HepG2 (cell line): Measurements from ENCODE around the gene ZNF367. TPM values are rescaled to one million over a fixed set of nuclear protein-coding genes. Genes with fewer than 3 reads are reported as not detected.

ENCODE experiments used
- ARID4A ChIP-seq: sonication (generic); formaldehyde crosslinking; IDR thresholded peaks from 2 replicates; pipeline ENCODE4 v1.5.0; 2020; ENCODE audit warnings: mild to moderate bottlenecking, missing genetic modification reagents, borderline replicate concordance
- FOXK1 ChIP-seq: sonication (generic); formaldehyde crosslinking; IDR thresholded peaks from 2 replicates; pipeline ENCODE4 v1.4.0; 2020; ENCODE audit warnings: low read depth, missing genetic modification reagents, borderline replicate concordance
- GABPA ChIP-seq, 2 experiments: IDR thresholded peaks; 2 replicates each; pipeline ENCODE4 v1.6.1; 2011 to 2016; ENCODE audit warnings: low read depth in 2 of 2, low read length in 1 of 2, missing biosample characterization in 1 of 2, missing genetic modification characterization in 1 of 2
- HDAC1 ChIP-seq: sonication (generic); formaldehyde crosslinking; IDR thresholded peaks from 2 replicates; pipeline ENCODE4 v1.5.1; 2020; ENCODE audit warnings: mild to moderate bottlenecking, missing genetic modification reagents
- MEF2D ChIP-seq: sonication (generic); formaldehyde crosslinking; IDR thresholded peaks from 2 replicates; pipeline ENCODE4 v1.5.1; 2020; ENCODE audit warnings: mild to moderate bottlenecking, missing genetic modification reagents
- NR2F1 ChIP-seq, 2 experiments: fragments of 450-650 bp in 1 of 2; formaldehyde crosslinking in 1 of 2; IDR thresholded peaks; 2 replicates each; pipeline versions ENCODE4 v1.5.0 to v1.6.1; 2016 to 2020; ENCODE audit warnings: mild to moderate bottlenecking in 1 of 2, missing compliant biosample characterization in 1 of 2, missing genetic modification reagents in 1 of 2, moderate library complexity in 1 of 2
- REPIN1 ChIP-seq: sonication (generic); formaldehyde crosslinking; IDR thresholded peaks from 2 replicates; pipeline ENCODE4 v1.8.0; 2022; ENCODE audit warnings: missing genetic modification reagents, low read depth, mild to moderate bottlenecking, borderline replicate concordance
- ZBTB7B ChIP-seq: sonication (generic); formaldehyde crosslinking; IDR thresholded peaks from 2 replicates; pipeline ENCODE4 v1.4.0; 2020; ENCODE audit warnings: missing genetic modification reagents
- ZNF264 ChIP-seq: sonication (generic); formaldehyde crosslinking; IDR thresholded peaks from 2 replicates; pipeline ENCODE4 v1.4.0; 2020; ENCODE audit warnings: missing genetic modification reagents
- ZNF781 ChIP-seq: sonication (generic); formaldehyde crosslinking; IDR thresholded peaks from 2 replicates; pipeline ENCODE4 v1.5.1; 2020; ENCODE audit warnings: borderline replicate concordance, mild to moderate bottlenecking, missing genetic modification reagents; ENCODE audit errors: not compliant biosample characterization
- ZNF800 ChIP-seq: sonication (generic); formaldehyde crosslinking; IDR thresholded peaks from 2 replicates; pipeline ENCODE4 v1.4.0; 2020; ENCODE audit warnings: missing genetic modification reagents
- polyA plus RNA-seq, 8 experiments: library from polyadenylated mRNA; depleted of rRNA in 3 of 8; stranded (reverse) in 7 of 8; unstranded in 1 of 8; fragments of >200 nt; fragmentation: Illumina TruSeq in 4 of 8; extraction: Trizol in 4 of 8; gene quantifications; 2 replicates each; pipeline versions ENCODE4 v1.2.1 to v1.2.3, GENCODE V29; 2011 to 2016; ENCODE audit warnings: low read depth in 4 of 8, missing spikeins in 1 of 8, mixed read lengths in 1 of 8; ENCODE audit not compliant: insufficient read depth in 1 of 8
- total RNA-seq, 5 experiments: library from RNA; depleted of rRNA; stranded (reverse); fragments of >200 nt; fragmentation: Illumina TruSeq; extraction: Trizol; gene quantifications; 2 replicates each; pipeline ENCODE4 v1.2.3, GENCODE V29; 2016; ENCODE audit warnings: low read depth in 1 of 5
- TF ChIP-seq, protein P1 (sequence below): sonication (generic); formaldehyde crosslinking; IDR thresholded peaks from 2 replicates; pipeline ENCODE4 v1.8.0; 2022; ENCODE audit warnings: missing genetic modification reagents, mild to moderate bottlenecking, moderate library complexity, borderline replicate concordance
- TF ChIP-seq, protein P2 (sequence below): sonication (generic); formaldehyde crosslinking; IDR thresholded peaks from 2 replicates; pipeline ENCODE4 v1.8.0; 2022; ENCODE audit warnings: mild to moderate bottlenecking, missing genetic modification reagents

Gene ZNF367
- total and polyA plus RNA-seq, 2 of the 13 experiments (the other 11 are each of a cell fraction or from before 2014, with no cell fraction given) = 2.9 to 7.7 TPM

GRCh38 chr9:96420468-96421219 is 2.5 kb upstream of the ZNF367 start (continued):
- TF ChIP-seq ZNF800 (no peak), GABPA (IDR thresholded peaks at IDR 0.05; ENCODE audit: low read depth, low read length) (no peak), GABPA (CRISPR knock-in tag; IDR thresholded peaks at IDR 0.05; ENCODE audit: low read depth) (peak; percentile 61), ZBTB7B (CRISPR knock-in tag) (0 out of 2 replicates have a peak, but pooled peaks have one; percentile 30), ARID4A (CRISPR knock-in tag) (peak; percentile 61; the same call in 1 of the 2 replicates), REPIN1 (CRISPR knock-in tag) (peak; percentile 62; the same call in 1 of the 2 replicates), ZNF264 (CRISPR knock-in tag) (0 out of 2 replicates have a peak, but pooled peaks have one; percentile 52), NR2F1 (CRISPR knock-in tag; IDR thresholded peaks at IDR 0.05) (peak; percentile 41 to 42; a peak in 2 of 4 replicates), ZNF781 (CRISPR knock-in tag) (no peak), MEF2D (CRISPR knock-in tag) (peak; percentile 99), HDAC1 (CRISPR knock-in tag) (peak; percentile 68), FOXK1 (CRISPR knock-in tag) (peak; percentile 42; the same call in 1 of the 2 replicates)
- TF ChIP-seq, protein P1, sequence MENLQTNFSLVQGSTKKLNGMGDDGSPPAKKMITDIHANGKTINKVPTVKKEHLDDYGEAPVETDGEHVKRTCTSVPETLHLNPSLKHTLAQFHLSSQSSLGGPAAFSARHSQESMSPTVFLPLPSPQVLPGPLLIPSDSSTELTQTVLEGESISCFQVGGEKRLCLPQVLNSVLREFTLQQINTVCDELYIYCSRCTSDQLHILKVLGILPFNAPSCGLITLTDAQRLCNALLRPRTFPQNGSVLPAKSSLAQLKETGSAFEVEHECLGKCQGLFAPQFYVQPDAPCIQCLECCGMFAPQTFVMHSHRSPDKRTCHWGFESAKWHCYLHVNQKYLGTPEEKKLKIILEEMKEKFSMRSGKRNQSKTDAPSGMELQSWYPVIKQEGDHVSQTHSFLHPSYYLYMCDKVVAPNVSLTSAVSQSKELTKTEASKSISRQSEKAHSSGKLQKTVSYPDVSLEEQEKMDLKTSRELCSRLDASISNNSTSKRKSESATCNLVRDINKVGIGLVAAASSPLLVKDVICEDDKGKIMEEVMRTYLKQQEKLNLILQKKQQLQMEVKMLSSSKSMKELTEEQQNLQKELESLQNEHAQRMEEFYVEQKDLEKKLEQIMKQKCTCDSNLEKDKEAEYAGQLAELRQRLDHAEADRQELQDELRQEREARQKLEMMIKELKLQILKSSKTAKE = peak; percentile 72; the same call in 1 of the 2 replicates
- TF ChIP-seq, protein P2, sequence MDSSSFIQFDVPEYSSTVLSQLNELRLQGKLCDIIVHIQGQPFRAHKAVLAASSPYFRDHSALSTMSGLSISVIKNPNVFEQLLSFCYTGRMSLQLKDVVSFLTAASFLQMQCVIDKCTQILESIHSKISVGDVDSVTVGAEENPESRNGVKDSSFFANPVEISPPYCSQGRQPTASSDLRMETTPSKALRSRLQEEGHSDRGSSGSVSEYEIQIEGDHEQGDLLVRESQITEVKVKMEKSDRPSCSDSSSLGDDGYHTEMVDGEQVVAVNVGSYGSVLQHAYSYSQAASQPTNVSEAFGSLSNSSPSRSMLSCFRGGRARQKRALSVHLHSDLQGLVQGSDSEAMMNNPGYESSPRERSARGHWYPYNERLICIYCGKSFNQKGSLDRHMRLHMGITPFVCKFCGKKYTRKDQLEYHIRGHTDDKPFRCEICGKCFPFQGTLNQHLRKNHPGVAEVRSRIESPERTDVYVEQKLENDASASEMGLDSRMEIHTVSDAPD (CRISPR knock-in tag) = peak; percentile 71; the same call in 1 of the 2 replicates
